CD14-positive monocyte (primary cell): ENCODE measurements around the gene MRPS34. TPM values are rescaled to one million over a fixed set of nuclear protein-coding genes. Genes with fewer than 3 reads are reported as not detected.
"Not testable (repeated sequence)": the region's sequence is repeated elsewhere in the genome, so short reads cannot be mapped to it uniquely, and the experiment has no call there.

ENCODE experiments used
- DNase-seq, 3 donors: peaks; one replicate each; pipeline ENCODE4 v3.0.0-alpha.2; 2011 to 2022
- H2AFZ ChIP-seq: 2 replicates; pipeline ENCODE4 v1.6.0; 2012; ENCODE audit warnings: mild to moderate bottlenecking, low read depth, low read length, inconsistent platforms; ENCODE audit not compliant: insufficient read depth, poor library complexity, severe bottlenecking
- H3K27ac ChIP-seq, 2 donors: 1 replicate in 1 of 2; 2 replicates in 1 of 2; pipeline ENCODE4 v1.5.1; 2012 to 2013; ENCODE audit warnings: low read length in 2 of 2, control low read depth in 1 of 2, inconsistent platforms in 1 of 2, low read depth in 1 of 2, mild to moderate bottlenecking in 1 of 2
- H3K27me3 ChIP-seq, 2 donors: one replicate each; pipeline versions ENCODE4 v1.6.0 to v1.6.1; 2011 to 2013; ENCODE audit warnings: low read length in 2 of 2; ENCODE audit not compliant: control insufficient read depth in 2 of 2, insufficient read depth in 2 of 2
- H3K36me3 ChIP-seq, 2 donors: replicated peaks in 1 of 2; 1 replicate in 1 of 2; 2 replicates in 1 of 2; pipeline versions ENCODE4 v1.5.1 to v1.6.1; 2012 to 2013; ENCODE audit warnings: low read length in 2 of 2, control low read depth in 1 of 2, inconsistent platforms in 1 of 2, mild to moderate bottlenecking in 1 of 2; ENCODE audit not compliant: insufficient read depth in 2 of 2, control insufficient read depth in 1 of 2
- H3K4me1 ChIP-seq, 2 donors: 1 replicate in 1 of 2; 2 replicates in 1 of 2; pipeline versions ENCODE4 v1.5.1 to v1.6.1; 2012 to 2013; ENCODE audit warnings: low read length in 2 of 2, control low read depth in 1 of 2, inconsistent platforms in 1 of 2, mild to moderate bottlenecking in 1 of 2, moderate library complexity in 1 of 2; ENCODE audit not compliant: insufficient read depth in 2 of 2, control insufficient read depth in 1 of 2
- H3K4me2 ChIP-seq: replicated peaks from 2 replicates; pipeline ENCODE3; 2012; ENCODE audit warnings: low read length, moderate library complexity, mild to moderate bottlenecking; ENCODE audit not compliant: poor library complexity, severe bottlenecking; ENCODE audit errors: extremely low read depth
- H3K4me3 ChIP-seq, 3 experiments: fragments of 200-600 bp in 1 of 3; sonication (generic) in 1 of 3; replicated peaks in 1 of 3; 1 replicate in 2 of 3; 2 replicates in 1 of 3; pipeline ENCODE4 v1.5.1; 2011 to 2013; ENCODE audit warnings: low read length in 3 of 3, mild to moderate bottlenecking in 3 of 3, control low read depth in 2 of 3, low read depth in 2 of 3, inconsistent platforms in 1 of 3, moderate library complexity in 1 of 3
- H3K79me2 ChIP-seq: 2 replicates; pipeline ENCODE4 v1.6.0; 2012; ENCODE audit warnings: mild to moderate bottlenecking, control low read depth, inconsistent platforms, low read length, moderate library complexity; ENCODE audit not compliant: insufficient read depth
- H3K9ac ChIP-seq: 2 replicates; pipeline ENCODE4 v1.6.0; 2017; ENCODE audit warnings: low read length, mild to moderate bottlenecking; ENCODE audit not compliant: insufficient read depth, poor library complexity, severe bottlenecking
- H3K9me3 ChIP-seq, 2 donors: replicated peaks in 1 of 2; 1 replicate in 1 of 2; 2 replicates in 1 of 2; pipeline versions ENCODE4 v1.5.1 to v1.6.1; 2012 to 2013; ENCODE audit warnings: low read length in 2 of 2, control low read depth in 1 of 2; ENCODE audit not compliant: control insufficient read depth in 1 of 2, insufficient read depth in 1 of 2
- H4K20me1 ChIP-seq: 2 replicates; pipeline ENCODE4 v1.6.0; 2012; ENCODE audit warnings: mild to moderate bottlenecking, low read length, control low read depth, moderate library complexity; ENCODE audit not compliant: insufficient read depth
- H3K27ac Mint-ChIP-seq, 7 donors: one replicate each; pipeline ENCODE4 v1.8.0; 2020; ENCODE audit warnings: mild to moderate bottlenecking in 7 of 7, mixed read lengths in 7 of 7, moderate library complexity in 6 of 7, inconsistent platforms in 2 of 7
- H3K27me3 Mint-ChIP-seq, 3 donors: one replicate each; pipeline ENCODE4 v1.8.0; 2021 to 2022; ENCODE audit warnings: low read depth in 3 of 3, mild to moderate bottlenecking in 3 of 3, mixed read lengths in 3 of 3, moderate library complexity in 3 of 3, inconsistent platforms in 1 of 3
- H3K36me3 Mint-ChIP-seq, 2 donors: one replicate each; pipeline ENCODE4 v1.8.0; 2020; ENCODE audit warnings: mixed read lengths in 2 of 2, inconsistent platforms in 1 of 2, mild to moderate bottlenecking in 1 of 2
- H3K4me1 Mint-ChIP-seq: one replicate; pipeline ENCODE4 v1.8.0; 2020; ENCODE audit warnings: mild to moderate bottlenecking, mixed read lengths
- H3K4me3 Mint-ChIP-seq, 2 donors: one replicate each; pipeline ENCODE4 v1.8.0; 2020; ENCODE audit warnings: mild to moderate bottlenecking in 2 of 2, mixed read lengths in 2 of 2, moderate library complexity in 1 of 2
- H3K9me3 Mint-ChIP-seq, 7 donors: one replicate each; pipeline ENCODE4 v1.8.0; 2020 to 2022; ENCODE audit warnings: mixed read lengths in 7 of 7, mild to moderate bottlenecking in 6 of 7, moderate library complexity in 6 of 7, inconsistent platforms in 2 of 7
- WGBS: methylation state at CpG from one replicate; pipeline ENCODE4 v1.1.5; 2013; ENCODE audit warnings: missing lambda C conversion rate; ENCODE audit not compliant: insufficient coverage; 5-methylcytosine and 5-hydroxymethylcytosine counted together
- intact Hi-C, 2 donors: fragments of 100-400 bp; cut with micrococcal nuclease; formaldehyde crosslinking; loops; one replicate each; pipeline versions ENCODE4 v1.15.0 to v1.15.1; 2023
- polyA plus RNA-seq, 3 donors: library from polyadenylated mRNA; depleted of rRNA in 1 of 3; unstranded in 2 of 3; stranded (reverse) in 1 of 3; fragments of 300-500 nt in 2 of 3; fragments of >200 nt in 1 of 3; fragmentation: Illumina TruSeq in 2 of 3; gene quantifications; 1 replicate in 2 of 3; 2 replicates in 1 of 3; pipeline ENCODE4 v1.2.3, GENCODE V29; 2012 to 2021
- TF ChIP-seq, protein P1 (sequence below): fragments of 200-600 bp; IDR thresholded peaks from one replicate; pipeline ENCODE4 v1.8.0; 2022; ENCODE audit warnings: antibody characterized with exemption, mild to moderate bottlenecking

MRPS34 gene
- polyA plus RNA-seq, 3 donors = 34.5 to 137 (median 109) TPM

DNA sequence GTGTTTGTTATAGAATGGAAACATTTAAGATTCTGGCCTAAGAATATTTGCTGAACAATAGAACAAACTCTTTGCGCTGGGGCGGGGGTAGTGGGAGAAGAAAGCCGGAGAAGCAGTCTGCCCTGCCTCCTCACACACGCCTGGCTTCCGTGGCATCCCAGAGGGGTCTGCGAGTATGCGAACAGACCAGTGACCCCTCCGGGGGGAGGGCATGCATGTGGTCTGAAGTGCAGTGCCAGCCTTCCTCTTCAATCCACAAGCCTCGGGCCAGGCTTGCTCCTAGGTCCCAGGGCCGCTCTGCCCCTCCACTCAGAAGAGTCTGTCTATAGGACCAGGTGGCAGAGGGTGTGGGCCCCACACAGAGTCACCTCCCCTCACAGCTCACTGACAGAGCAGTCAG, 34.7 kb upstream of the MRPS34 start:
- H3K4me3 ChIP-seq = no peak overlapping the region
- no peak overlapping the region for H3K9ac ChIP-seq
- H3K27ac ChIP-seq = no peak overlapping the region
- H3K27me3 Mint-ChIP-seq = no peaks in the 10 kb centered on the region
- H3K27ac Mint-ChIP-seq = no peak overlapping the region
- TF ChIP-seq, protein P1, sequence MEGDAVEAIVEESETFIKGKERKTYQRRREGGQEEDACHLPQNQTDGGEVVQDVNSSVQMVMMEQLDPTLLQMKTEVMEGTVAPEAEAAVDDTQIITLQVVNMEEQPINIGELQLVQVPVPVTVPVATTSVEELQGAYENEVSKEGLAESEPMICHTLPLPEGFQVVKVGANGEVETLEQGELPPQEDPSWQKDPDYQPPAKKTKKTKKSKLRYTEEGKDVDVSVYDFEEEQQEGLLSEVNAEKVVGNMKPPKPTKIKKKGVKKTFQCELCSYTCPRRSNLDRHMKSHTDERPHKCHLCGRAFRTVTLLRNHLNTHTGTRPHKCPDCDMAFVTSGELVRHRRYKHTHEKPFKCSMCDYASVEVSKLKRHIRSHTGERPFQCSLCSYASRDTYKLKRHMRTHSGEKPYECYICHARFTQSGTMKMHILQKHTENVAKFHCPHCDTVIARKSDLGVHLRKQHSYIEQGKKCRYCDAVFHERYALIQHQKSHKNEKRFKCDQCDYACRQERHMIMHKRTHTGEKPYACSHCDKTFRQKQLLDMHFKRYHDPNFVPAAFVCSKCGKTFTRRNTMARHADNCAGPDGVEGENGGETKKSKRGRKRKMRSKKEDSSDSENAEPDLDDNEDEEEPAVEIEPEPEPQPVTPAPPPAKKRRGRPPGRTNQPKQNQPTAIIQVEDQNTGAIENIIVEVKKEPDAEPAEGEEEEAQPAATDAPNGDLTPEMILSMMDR = no peak
- peaks cover 32 to 60% of the 10 kb centered on the region in 2 donors for H3K36me3 Mint-ChIP-seq
- no peak for DNase-seq
- H3K4me1 ChIP-seq = no peaks in the 10 kb centered on the region
- no peaks in the 10 kb centered on the region for H3K4me1 Mint-ChIP-seq
- no peak overlapping the region for H2AFZ ChIP-seq
- no peaks in the 10 kb centered on the region for H3K27me3 ChIP-seq
- no peaks in the 10 kb centered on the region for H3K79me2 ChIP-seq
- peaks cover under 1% of the 10 kb centered on the region for H4K20me1 ChIP-seq
- H3K4me2 ChIP-seq = no peak overlapping the region
- intact Hi-C loops = no loop called here
- 100% methylated on average over 5 of the region's 10 CpGs for WGBS
- H3K9me3 Mint-ChIP-seq = peaks cover 0 to 2% (median 0%) of the 10 kb centered on the region in 7 donors
- H3K4me3 Mint-ChIP-seq = no peak overlapping the region
- H3K36me3 ChIP-seq = peaks cover 31 to 38% of the 10 kb centered on the region in 2 donors
- no peaks in the 10 kb centered on the region for H3K9me3 ChIP-seq

DNA sequence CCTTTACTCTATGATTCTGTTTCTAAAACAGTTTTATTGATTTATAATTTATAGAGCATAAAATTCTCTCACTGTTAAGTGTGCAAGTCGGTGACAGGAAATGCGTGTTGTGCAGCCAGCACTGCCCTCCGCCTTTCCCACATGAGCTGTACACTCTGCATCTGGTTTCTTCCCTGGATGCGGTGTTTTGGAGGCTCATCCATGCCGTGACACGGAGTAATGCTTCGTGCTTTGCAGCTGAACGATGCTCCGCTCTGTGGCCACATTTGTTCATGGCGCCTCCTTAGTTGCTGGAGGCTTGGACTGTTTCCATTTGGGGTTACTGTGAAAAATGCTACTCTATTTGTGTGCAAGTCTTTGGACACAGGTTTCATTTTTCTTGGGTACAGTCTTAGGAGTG, 27.8 kb upstream of the MRPS34 start:
- no peak overlapping the region for H3K27ac Mint-ChIP-seq
- Histone ChIP-seq H3K9me3 (peaks cover 5 to 28% of the 10 kb centered on the region in 2 donors), H3K27ac (no peak overlapping the region), H3K27me3 (no peaks in the 10 kb centered on the region), H3K4me2 (no peak overlapping the region), H3K4me1 (no peaks in the 10 kb centered on the region), H3K4me3 (no peak overlapping the region), H3K79me2 (no peaks in the 10 kb centered on the region), H2AFZ (no peak overlapping the region), H3K9ac (no peak overlapping the region), H4K20me1 (no peaks in the 10 kb centered on the region), H3K36me3 (no peaks in the 10 kb centered on the region)
- TF ChIP-seq, protein P1 = no peak
- H3K4me1 Mint-ChIP-seq = no peaks in the 10 kb centered on the region
- H3K9me3 Mint-ChIP-seq = peaks cover 9 to 35% (median 28%) of the 10 kb centered on the region in 7 donors
- 97% methylated on average over 6 of the region's 10 CpGs for WGBS
- no peak overlapping the region for H3K4me3 Mint-ChIP-seq
- no peak for DNase-seq
- H3K27me3 Mint-ChIP-seq = peaks cover 0 to 4% (median 0%) of the 10 kb centered on the region in 3 donors
- peaks cover 0 to 3% of the 10 kb centered on the region in 2 donors for H3K36me3 Mint-ChIP-seq
- intact Hi-C loops = no loop called here

DNA sequence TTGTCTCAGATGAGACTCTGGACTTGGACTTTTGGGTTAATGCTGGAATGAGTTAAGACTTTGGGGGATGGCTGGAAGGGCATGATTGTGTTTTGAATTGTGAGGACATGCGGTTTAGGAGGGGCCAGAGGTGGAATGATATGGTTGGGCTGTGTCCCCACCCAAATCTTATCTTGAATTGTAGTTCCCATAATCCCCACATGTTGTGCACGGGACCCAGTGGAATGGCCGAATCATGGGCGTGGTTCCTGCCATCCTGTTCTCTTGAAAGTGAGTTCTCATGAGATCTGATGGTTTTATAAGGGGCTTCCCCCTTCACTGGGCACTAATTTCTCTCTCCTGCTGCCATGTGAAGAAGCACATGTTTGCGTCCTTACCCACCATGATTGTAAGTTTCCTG, 26.3 kb upstream of the MRPS34 start:
- H3K27me3 ChIP-seq, H3K4me3 Mint-ChIP-seq, H3K4me3 ChIP-seq, H3K4me2 ChIP-seq, DNase-seq, H4K20me1 ChIP-seq, H3K36me3 ChIP-seq, H3K4me1 Mint-ChIP-seq, intact Hi-C loops, H3K27ac Mint-ChIP-seq, H3K4me1 ChIP-seq, H3K27ac ChIP-seq, H3K27me3 Mint-ChIP-seq, H3K9ac ChIP-seq, H2AFZ ChIP-seq, H3K36me3 Mint-ChIP-seq, H3K79me2 ChIP-seq: not testable (repeated sequence)
- no CpG with 5 or more reads among the region's 5 CpGs for WGBS
- peaks cover 9 to 35% (median 28%) of the 10 kb centered on the region in 7 donors for H3K9me3 Mint-ChIP-seq
- H3K9me3 ChIP-seq = peaks cover 5 to 28% of the 10 kb centered on the region in 2 donors
